Heart right ventricle (tissue), 16 donors: ENCODE measurements around the gene FAM234B. TPM values are rescaled to one million over a fixed set of nuclear protein-coding genes. Genes with fewer than 3 reads are reported as not detected.

ENCODE experiments used
- ATAC-seq, 8 donors: fragments of 200-7000 bp; cut with Tn5 transposase; one replicate each; pipeline ENCODE4 v1.9.1; 2020; ENCODE audit warnings: mild to moderate bottlenecking in 8 of 8, moderate library complexity in 8 of 8, moderate number of reproducible peaks in 1 of 8
- DNase-seq, 2 donors: peaks; one replicate each; pipeline ENCODE4 v3.0.0-alpha.2; 2020
- H3K27ac ChIP-seq, 10 donors: fragments of 200-600 bp; sonication (generic) in 2 of 10; one replicate each; pipeline versions ENCODE4 v1.5.0 to v1.8.0; 2020 to 2022; ENCODE audit warnings: mild to moderate bottlenecking in 3 of 10
- H3K27me3 ChIP-seq, 7 donors: fragments of 200-600 bp; one replicate each; pipeline ENCODE4 v1.8.0; 2021 to 2022; ENCODE audit warnings: mild to moderate bottlenecking in 2 of 7
- H3K36me3 ChIP-seq, 9 donors: fragments of 200-600 bp; sonication (generic) in 1 of 9; one replicate each; pipeline versions ENCODE4 v1.5.0 to v1.8.0; 2020 to 2022; ENCODE audit warnings: mild to moderate bottlenecking in 2 of 9
- H3K4me1 ChIP-seq, 9 donors: fragments of 200-600 bp; sonication (generic) in 1 of 9; one replicate each; pipeline versions ENCODE4 v1.5.0 to v1.8.0; 2020 to 2022; ENCODE audit warnings: mild to moderate bottlenecking in 4 of 9
- H3K4me3 ChIP-seq, 10 donors: fragments of 200-600 bp; sonication (generic) in 2 of 10; one replicate each; pipeline versions ENCODE4 v1.5.0 to v1.8.0; 2020 to 2022; ENCODE audit warnings: mild to moderate bottlenecking in 7 of 10, moderate library complexity in 2 of 10
- H3K9me3 ChIP-seq, 11 donors: fragments of 200-600 bp in 10 of 11; sonication (generic) in 2 of 11; one replicate each; pipeline versions ENCODE4 v1.5.0 to v1.8.0; 2013 to 2022; ENCODE audit warnings: mild to moderate bottlenecking in 2 of 11, control low read depth in 1 of 11, moderate library complexity in 1 of 11
- CTCF ChIP-seq, 9 donors: fragments of 200-600 bp; sonication (generic) in 2 of 9; IDR thresholded peaks; one replicate each; pipeline versions ENCODE4 v1.5.0 to v1.8.0; 2021 to 2022; ENCODE audit warnings: antibody characterized with exemption in 9 of 9, mild to moderate bottlenecking in 5 of 9, moderate library complexity in 1 of 9
- WGBS, 2 donors: extraction: QIAGEN DNeasy Blood & Tissue Kit; methylation state at CpG; one replicate each; pipeline ENCODE4 v1.1.7; 2013; ENCODE audit warnings: inconsistent platforms in 1 of 2; 5-methylcytosine and 5-hydroxymethylcytosine counted together
- intact Hi-C, 10 donors: fragments of 100-400 bp; cut with DNase I; formaldehyde crosslinking; loops; one replicate each; pipeline versions ENCODE4 v1.11.1 to v1.14.2; 2022
- polyA plus RNA-seq, 2 donors: library from polyadenylated mRNA; stranded (reverse); fragments of 200-250 nt; gene quantifications; one replicate each; pipeline ENCODE4 v1.2.3, GENCODE V29; 2013
- total RNA-seq, 10 donors: library from RNA; stranded (reverse); fragmentation: NEBNext Ultra II Directional in 3 of 10; extraction: Animal tissue kit (Norgen Biotek cat#: 25700) in 3 of 10; gene quantifications; one replicate each; pipeline versions ENCODE4 v1.2.1 to v1.2.4, GENCODE V29; 2021 to 2023
- donor health status: Arrhythmogenic right ventricular cardiomyopathy.
- donor health status: ischemic (EF 13 %, LVEDD 7.1; RV severe dilation, severe dysfunction).
- donor health status: healthy with polysubstance abuse.
- donor health status: DM: no; HTN: yes; CAD: no.
- donor health status: DM: no; HTN: no; CAD: no.
- donor health status: ischemic (EF 25% LVEDD 6.9; RV normal size, moderate dysfunction).
- donor health status: ischemic (EF 25% LVEDD 5.7; RV mildly dilated, moderate dysfunction).
- donor health status: healthy.
- donor health status: DM: yes; HTN: yes; CAD: no.
- donor health status: Ischemic cardiomyopathy.
- donor health status: ischemic (EF 35%, LVEDD 5.7; RV mildly dilated, moderate dysfunction).
- donor health status: nonischemic (EF 11% LVEDD 7.7; RV severe dilation, severe dysfunction).
- donor health status: DM: yes; HTN: yes; CAD: no.
- donor health status: PGD.
- donor health status: ischemic (EF 29% LVEDD 5.4; RV normal size, mild dysfunction).
- donor health status: nonischemic (EF 23%, LVEDD 6.1; RV moderate dilation, normal function).

FAM234B gene
- total and polyA plus RNA-seq, 12 donors, result 0.59 to 3.6 (median 2.2) TPM

DNA sequence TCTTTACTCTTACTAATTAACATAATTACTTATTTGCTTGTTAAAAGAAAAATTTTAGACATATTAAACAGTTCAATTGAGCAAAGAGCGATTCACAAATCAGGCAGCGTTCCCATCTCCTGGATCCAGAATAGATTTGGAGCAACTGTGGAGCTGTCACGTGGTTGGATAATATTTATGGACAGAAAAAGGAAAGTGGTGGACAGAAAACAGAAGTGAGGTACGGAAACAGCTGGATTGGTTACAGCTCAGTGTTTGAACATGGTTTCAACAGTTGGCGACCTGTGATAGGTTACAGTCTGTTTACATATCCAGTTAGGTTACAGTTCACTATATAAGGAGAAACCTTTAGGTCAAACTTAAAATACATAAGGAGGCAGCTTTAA, 19.7 kb upstream of the FAM234B start:
- DNase-seq (no peak), ATAC-seq (peak in 1 of 8 donors; percentile 34)
- Histone ChIP-seq H3K4me1 (peaks cover 0 to 13% (median 0%) of the 10 kb centered on the region in 9 donors), H3K9me3 (no peaks in the 10 kb centered on the region), H3K4me3 (no peak overlapping the region), H3K27me3 (peaks cover 0 to 3% (median 0%) of the 10 kb centered on the region in 7 donors), H3K36me3 (no peaks in the 10 kb centered on the region), H3K27ac (no peak overlapping the region)
- intact Hi-C loops, result loop anchor here in 5 of 10 donors (5.0 to 10.0 kb wide), 4 partner anchors 70 to 210 kb away; no protein-coding TSS in a partner anchor
- 64 to 81% methylated on average over 5 of the region's 5 CpGs for WGBS, 2 donors
- no peak for TF ChIP-seq CTCF (IDR thresholded peaks at IDR 0.05)

- WGBS, 2 donors, result 64 to 73% methylated on average over 1 of the region's 1 CpG
- Histone ChIP-seq H3K4me3 (no peak overlapping the region), H3K4me1 (peaks cover 0 to 13% (median 0%) of the 10 kb centered on the region in 9 donors), H3K9me3 (no peaks in the 10 kb centered on the region), H3K36me3 (no peaks in the 10 kb centered on the region), H3K27ac (no peak overlapping the region), H3K27me3 (peaks cover 0 to 3% (median 0%) of the 10 kb centered on the region in 7 donors)
- intact Hi-C loops, result loop anchor here in 5 of 10 donors (5.0 to 10.0 kb wide), 5 partner anchors 69 to 209 kb away; no protein-coding TSS in a partner anchor
- no peak for TF ChIP-seq CTCF (IDR thresholded peaks at IDR 0.05)
- ATAC-seq (no peak), DNase-seq (peak in 1 of 2 donors; percentile 13)
These were observed 17.9 kb upstream of the FAM234B start for GRCh38 chr12:13026286-13026685.

DNA sequence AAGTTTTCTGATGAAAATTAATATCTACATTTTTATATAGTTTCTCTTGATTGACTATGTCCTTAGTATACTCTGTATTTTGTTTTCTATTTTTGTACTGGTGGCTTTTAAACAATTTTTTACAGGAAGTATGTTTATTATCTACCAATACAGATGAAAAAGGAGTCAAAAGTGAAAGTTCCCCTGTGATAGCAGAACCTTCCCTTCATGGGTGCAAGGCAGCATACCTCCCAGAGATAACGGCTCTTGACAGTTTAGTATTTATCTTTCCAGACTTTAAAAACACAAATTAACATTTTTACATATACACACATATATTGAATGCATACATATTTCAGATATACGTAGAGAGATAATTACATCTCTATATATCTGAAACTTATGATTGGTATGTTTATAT, 17.1 kb upstream of the FAM234B start:
- Histone ChIP-seq H3K4me1 (peaks cover 0 to 13% (median 0%) of the 10 kb centered on the region in 9 donors), H3K9me3 (no peaks in the 10 kb centered on the region), H3K4me3 (no peak overlapping the region), H3K27ac (no peak overlapping the region), H3K27me3 (peaks cover 0 to 3% (median 0%) of the 10 kb centered on the region in 7 donors), H3K36me3 (no peaks in the 10 kb centered on the region)
- no peak for TF ChIP-seq CTCF (IDR thresholded peaks at IDR 0.05)
- 82 to 86% methylated on average over 2 of the region's 2 CpGs for WGBS, 2 donors
- intact Hi-C loops, result loop anchor here in 5 of 10 donors (5.0 to 10.0 kb wide), 5 partner anchors 68 to 208 kb away; no protein-coding TSS in a partner anchor
- no peak for DNase-seq
- no peak for ATAC-seq

- no peaks in the 10 kb centered on the region for H3K9me3 ChIP-seq
- TF ChIP-seq CTCF (IDR thresholded peaks at IDR 0.05), result no peak
- DNase-seq (no peak), ATAC-seq (no peak)
- intact Hi-C loops, result loop anchor here in 5 of 10 donors (5.0 to 10.0 kb wide), 5 partner anchors 67 to 207 kb away; no protein-coding TSS in a partner anchor
- H3K36me3 ChIP-seq, result no peaks in the 10 kb centered on the region
- H3K27ac ChIP-seq, result no peak overlapping the region
- no peak overlapping the region for H3K4me3 ChIP-seq
- H3K27me3 ChIP-seq, result peaks cover 0 to 3% (median 0%) of the 10 kb centered on the region in 7 donors
- H3K4me1 ChIP-seq, result peaks cover 0 to 13% (median 0%) of the 10 kb centered on the region in 9 donors
These were observed 16.7 kb upstream of the FAM234B start for GRCh38 chr12:13027508-13027907.
